Tibial nerve (tissue), 4 donors: ENCODE data around the gene EGLN2. TPM values are rescaled to one million over a fixed set of nuclear protein-coding genes. Genes with fewer than 3 reads are reported as not detected.
A peak's percentile ranks its signal among the peaks of the same experiment; 100 is the strongest.

Experiments
- DNase-seq, 2 donors: peaks; one replicate each; pipeline ENCODE4 v3.0.0-alpha.2; 2019; ENCODE audit warnings: low spot score in 2 of 2
- H3K27ac ChIP-seq, 4 donors: fragments of 200-600 bp; sonication (generic) in 3 of 4; one replicate each; pipeline ENCODE4 v1.5.1; 2017 to 2019; ENCODE audit warnings: mild to moderate bottlenecking in 1 of 4
- H3K27me3 ChIP-seq, 2 donors: fragments of 200-600 bp; sonication (generic) in 1 of 2; one replicate each; pipeline versions ENCODE4 v1.5.1 to v1.6.0; 2017 to 2019
- H3K36me3 ChIP-seq, 3 donors: fragments of 200-600 bp; sonication (generic); one replicate each; pipeline ENCODE4 v1.5.1; 2018 to 2019
- H3K4me1 ChIP-seq, 4 donors: fragments of 200-600 bp; sonication (generic) in 3 of 4; one replicate each; pipeline ENCODE4 v1.5.1; 2017 to 2019
- H3K4me3 ChIP-seq, 4 donors: fragments of 200-600 bp; sonication (generic) in 3 of 4; one replicate each; pipeline ENCODE4 v1.5.1; 2017 to 2019; ENCODE audit warnings: mild to moderate bottlenecking in 1 of 4, moderate library complexity in 1 of 4
- H3K9me3 ChIP-seq, 4 donors: fragments of 200-600 bp; sonication (generic) in 3 of 4; one replicate each; pipeline ENCODE4 v1.5.1; 2017 to 2019
- EP300 ChIP-seq, 2 donors: sonication (generic); formaldehyde crosslinking; IDR thresholded peaks; one replicate each; pipeline ENCODE4 v1.6.1; 2017; ENCODE audit warnings: antibody characterized with exemption in 2 of 2, mild to moderate bottlenecking in 1 of 2
- POLR2A ChIP-seq, 2 donors: fragments of 450-650 bp; IDR thresholded peaks; one replicate each; pipeline ENCODE4 v1.6.1; 2017; ENCODE audit warnings: antibody characterized with exemption in 2 of 2, mild to moderate bottlenecking in 2 of 2, moderate library complexity in 2 of 2
- WGBS, 2 donors: methylation state at CpG; one replicate each; pipeline ENCODE4 v1.1.5; 2018; 5-methylcytosine and 5-hydroxymethylcytosine counted together
- total RNA-seq, 4 donors: library from RNA; depleted of rRNA; stranded (reverse); fragments of >200 nt; gene quantifications; one replicate each; pipeline ENCODE4 v1.1.0, GENCODE V29; 2016
- TF ChIP-seq, protein P1 (sequence below), 5 experiments: fragments of 200-600 bp in 3 of 5; fragments of 450-650 bp in 2 of 5; sonication (generic) in 3 of 5; IDR thresholded peaks; one replicate each; pipeline ENCODE4 v1.5.1; 2016 to 2019; ENCODE audit warnings: antibody characterized with exemption in 5 of 5, mild to moderate bottlenecking in 3 of 5, moderate library complexity in 2 of 5

Gene EGLN2
- total RNA-seq, 4 donors from 2014 or later: 93.5 to 134 (median 120) TPM

DNA sequence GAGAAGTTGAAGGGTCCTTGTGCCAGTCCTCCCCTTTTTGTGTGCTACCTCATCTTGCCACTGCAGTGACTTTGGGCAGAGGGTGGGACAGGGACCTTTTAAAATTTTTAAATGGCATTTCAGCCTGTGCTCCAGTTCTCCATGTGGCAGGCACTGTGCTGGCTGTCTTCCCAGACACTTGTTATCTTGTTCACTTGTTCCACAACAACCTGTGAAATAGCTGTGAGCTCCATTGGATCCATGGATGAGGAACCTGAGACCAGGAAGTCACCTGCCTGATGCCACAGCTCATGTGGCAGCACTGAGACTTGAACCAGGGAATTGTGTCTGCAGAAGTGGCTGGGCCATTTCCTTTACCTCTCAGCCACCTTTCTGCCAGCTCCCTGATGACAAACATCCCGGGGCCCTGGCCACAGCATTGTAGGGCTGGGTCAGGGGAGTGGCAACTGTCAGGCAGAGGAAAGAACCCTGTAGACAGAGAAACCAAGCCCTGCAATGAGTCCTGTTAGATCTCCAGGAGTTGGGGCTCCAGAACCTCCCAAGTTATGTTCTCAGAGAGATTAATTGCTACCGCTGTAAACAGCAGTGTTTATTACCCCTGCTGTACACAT is 6.4 kb downstream of the EGLN2 start:
- DNase-seq: no peak
- H3K4me1 ChIP-seq: peaks cover 0 to 99% (median 85%) of the 10 kb centered on the region in 4 donors
- TF ChIP-seq, protein P1, sequence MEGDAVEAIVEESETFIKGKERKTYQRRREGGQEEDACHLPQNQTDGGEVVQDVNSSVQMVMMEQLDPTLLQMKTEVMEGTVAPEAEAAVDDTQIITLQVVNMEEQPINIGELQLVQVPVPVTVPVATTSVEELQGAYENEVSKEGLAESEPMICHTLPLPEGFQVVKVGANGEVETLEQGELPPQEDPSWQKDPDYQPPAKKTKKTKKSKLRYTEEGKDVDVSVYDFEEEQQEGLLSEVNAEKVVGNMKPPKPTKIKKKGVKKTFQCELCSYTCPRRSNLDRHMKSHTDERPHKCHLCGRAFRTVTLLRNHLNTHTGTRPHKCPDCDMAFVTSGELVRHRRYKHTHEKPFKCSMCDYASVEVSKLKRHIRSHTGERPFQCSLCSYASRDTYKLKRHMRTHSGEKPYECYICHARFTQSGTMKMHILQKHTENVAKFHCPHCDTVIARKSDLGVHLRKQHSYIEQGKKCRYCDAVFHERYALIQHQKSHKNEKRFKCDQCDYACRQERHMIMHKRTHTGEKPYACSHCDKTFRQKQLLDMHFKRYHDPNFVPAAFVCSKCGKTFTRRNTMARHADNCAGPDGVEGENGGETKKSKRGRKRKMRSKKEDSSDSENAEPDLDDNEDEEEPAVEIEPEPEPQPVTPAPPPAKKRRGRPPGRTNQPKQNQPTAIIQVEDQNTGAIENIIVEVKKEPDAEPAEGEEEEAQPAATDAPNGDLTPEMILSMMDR (IDR thresholded peaks at IDR 0.05): no peak
- no peak for TF ChIP-seq POLR2A (IDR thresholded peaks at IDR 0.05)
- TF ChIP-seq EP300 (IDR thresholded peaks at IDR 0.05): no peak
- H3K4me3 ChIP-seq: no peak overlapping the region
- peak overlapping the region in 3 of 4 donors; percentile 68 to 98 (median 97) for H3K27ac ChIP-seq
- peaks cover 4 to 47% (median 7%) of the 10 kb centered on the region in 3 donors for H3K36me3 ChIP-seq
- no peaks in the 10 kb centered on the region for H3K27me3 ChIP-seq
- no peaks in the 10 kb centered on the region for H3K9me3 ChIP-seq
- WGBS, 2 donors: 61 to 71% methylated on average over 2 of the region's 2 CpGs

DNA sequence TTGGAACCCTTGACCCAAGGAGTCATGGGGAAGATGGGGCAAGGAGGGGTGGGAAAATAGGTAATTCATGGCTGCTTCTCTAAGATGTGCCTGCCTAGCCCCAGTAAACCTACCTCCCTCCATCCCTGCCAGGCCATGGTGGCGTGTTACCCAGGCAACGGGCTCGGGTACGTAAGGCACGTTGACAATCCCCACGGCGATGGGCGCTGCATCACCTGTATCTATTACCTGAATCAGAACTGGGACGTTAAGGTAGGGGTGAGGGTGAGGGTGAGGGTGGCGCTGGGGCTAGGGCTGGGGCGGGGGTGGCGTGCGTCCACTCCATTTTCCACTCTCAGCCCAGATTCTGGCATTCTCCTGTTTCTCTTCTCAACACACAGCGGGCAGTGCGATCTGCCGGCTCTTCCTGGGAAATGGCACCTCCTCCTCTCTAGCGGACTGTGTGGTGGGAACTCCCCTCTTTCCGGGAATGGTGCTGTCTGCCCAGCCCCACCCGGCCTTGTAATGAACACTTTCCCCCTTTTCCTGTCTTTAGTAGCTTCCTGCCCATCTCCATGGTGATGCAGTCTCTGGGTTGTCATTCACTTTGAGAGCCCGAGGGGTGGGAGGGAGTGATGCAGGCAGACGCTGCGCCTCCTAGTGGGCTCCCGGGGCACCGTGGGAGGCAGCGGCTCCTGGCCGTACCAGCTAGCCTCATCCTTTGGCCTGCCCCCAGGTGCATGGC is 7.6 kb downstream of the EGLN2 start:
- TF ChIP-seq, protein P1 (IDR thresholded peaks at IDR 0.05): peak; percentile 75 to 96 (median 92)
- peak in 1 of 2 donors; percentile 88 for TF ChIP-seq EP300 (IDR thresholded peaks at IDR 0.05)
- peak in 1 of 2 donors; percentile 29 for TF ChIP-seq POLR2A (IDR thresholded peaks at IDR 0.05)
- Histone ChIP-seq H3K27me3 (no peaks in the 10 kb centered on the region), H3K36me3 (peaks cover 4 to 38% (median 7%) of the 10 kb centered on the region in 3 donors), H3K9me3 (no peaks in the 10 kb centered on the region), H3K4me1 (peaks cover 0 to 92% (median 78%) of the 10 kb centered on the region in 4 donors), H3K4me3 (peak overlapping the region in 3 of 4 donors; percentile 6 to 28 (median 22)), H3K27ac (peak overlapping the region; percentile 57 to 98 (median 82))
- DNase-seq: peak; percentile 71 to 84
- 13 to 23% methylated on average over 23 to 26 of the region's 26 CpGs for WGBS, 2 donors

DNA sequence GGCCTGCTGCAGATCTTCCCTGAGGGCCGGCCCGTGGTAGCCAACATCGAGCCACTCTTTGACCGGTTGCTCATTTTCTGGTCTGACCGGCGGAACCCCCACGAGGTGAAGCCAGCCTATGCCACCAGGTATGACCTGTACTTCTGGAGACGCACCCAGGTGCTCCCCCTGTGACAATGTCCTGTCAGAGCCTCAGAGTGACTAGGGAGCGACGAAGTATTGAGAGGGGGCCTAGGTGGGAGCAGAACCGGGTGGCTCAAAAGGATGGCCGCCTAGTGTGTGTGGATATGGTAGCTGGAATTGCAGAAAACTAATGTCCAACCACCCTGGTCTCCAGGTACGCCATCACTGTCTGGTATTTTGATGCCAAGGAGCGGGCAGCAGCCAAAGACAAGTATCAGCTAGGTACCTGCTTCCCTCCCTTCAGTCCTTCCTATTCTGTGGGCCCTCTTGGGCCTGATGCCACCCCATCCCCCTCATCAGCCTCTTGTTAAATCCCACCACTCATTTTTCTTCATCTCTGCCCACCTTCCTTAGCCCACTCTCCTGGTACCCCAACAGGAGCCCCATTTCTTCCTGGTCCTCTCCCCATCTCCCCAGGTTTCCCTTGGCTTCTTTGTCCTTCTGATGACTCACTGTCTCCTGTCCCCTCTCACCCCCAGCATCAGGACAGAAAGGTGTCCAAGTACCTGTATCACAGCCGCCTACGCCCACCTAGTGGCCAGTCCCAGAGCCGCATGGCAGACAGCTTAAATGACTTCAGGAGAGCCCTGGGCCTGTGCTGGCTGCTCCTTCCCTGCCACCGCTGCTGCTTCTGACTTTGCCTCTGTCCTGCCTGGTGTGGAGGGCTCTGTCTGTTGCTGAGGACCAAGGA is 8.4 kb downstream of the EGLN2 start:
- TF ChIP-seq EP300 (IDR thresholded peaks at IDR 0.05) (no peak), POLR2A (IDR thresholded peaks at IDR 0.05) (no peak)
- TF ChIP-seq, protein P1 (IDR thresholded peaks at IDR 0.05): peak in 3 of 5 experiments; percentile 28 to 44 (median 31)
- Histone ChIP-seq H3K27ac (peak overlapping the region in 3 of 4 donors; percentile 68 to 98 (median 97)), H3K27me3 (no peaks in the 10 kb centered on the region), H3K36me3 (peaks cover 4 to 38% (median 7%) of the 10 kb centered on the region in 3 donors), H3K9me3 (no peaks in the 10 kb centered on the region), H3K4me1 (peaks cover 0 to 92% (median 79%) of the 10 kb centered on the region in 4 donors), H3K4me3 (peak overlapping the region in 1 of 4 donors; percentile 22)
- DNase-seq: no peak
- 60 to 65% methylated on average over 18 of the region's 18 CpGs for WGBS, 2 donors

DNA sequence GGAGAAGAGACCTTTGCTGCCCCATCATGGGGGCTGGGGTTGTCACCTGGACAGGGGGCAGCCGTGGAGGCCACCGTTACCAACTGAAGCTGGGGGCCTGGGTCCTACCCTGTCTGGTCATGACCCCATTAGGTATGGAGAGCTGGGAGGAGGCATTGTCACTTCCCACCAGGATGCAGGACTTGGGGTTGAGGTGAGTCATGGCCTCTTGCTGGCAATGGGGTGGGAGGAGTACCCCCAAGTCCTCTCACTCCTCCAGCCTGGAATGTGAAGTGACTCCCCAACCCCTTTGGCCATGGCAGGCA is 9.0 kb downstream of the EGLN2 start:
- Histone ChIP-seq H3K4me1 (peaks cover 0 to 92% (median 77%) of the 10 kb centered on the region in 4 donors), H3K9me3 (no peaks in the 10 kb centered on the region)
- 89% methylated on average over 2 of the region's 2 CpGs; no CpG with 5 or more reads in 1 of the 2 donors for WGBS, 2 donors

More for the DNA sequence above, 9.0 kb downstream of the EGLN2 start:
- H3K27me3 ChIP-seq: no peaks in the 10 kb centered on the region
- H3K27ac ChIP-seq: peak overlapping the region in 2 of 4 donors; percentile 97 to 98
- H3K36me3 ChIP-seq: peaks cover 4 to 32% (median 7%) of the 10 kb centered on the region in 3 donors
- no peak overlapping the region for H3K4me3 ChIP-seq
- DNase-seq: no peak
- TF ChIP-seq EP300 (IDR thresholded peaks at IDR 0.05) (no peak), POLR2A (IDR thresholded peaks at IDR 0.05) (no peak)
- TF ChIP-seq, protein P1 (IDR thresholded peaks at IDR 0.05): no peak
